IMR-90 (cell line): ENCODE measurements around the gene TFPI. TPM values are rescaled to one million over a fixed set of nuclear protein-coding genes. Genes with fewer than 3 reads are reported as not detected.

ENCODE experiments used
- ATAC-seq: fragments of 200-7000 bp; cut with Tn5 transposase; 2 replicates; pipeline ENCODE4 v1.9.1; 2020; ENCODE audit warnings: low read depth, mild to moderate bottlenecking, moderate library complexity
- BruUV-seq: library from RNA; stranded (reverse); fragments of 400-500 nt; replicated peaks from 2 replicates; lab custom pipeline; 2021; lab: Mats Ljungman, UMichigan
- CTCF ChIA-PET: fragments of 300-600 bp; formaldehyde crosslinking; extraction: SDS; loops from one replicate; lab custom pipeline; 2021; ENCODE audit warnings: antibody characterized with exemption; lab: Yijun Ruan, JAX
- POLR2A ChIA-PET: fragments of 300-600 bp; sonication (Branson Sonifier 250); formaldehyde crosslinking; loops from one replicate; lab custom pipeline; 2022; ENCODE audit warnings: antibody characterized with exemption; ENCODE audit not compliant: unreplicated experiment; lab: Charles Lee
- DNase-seq: peaks from one replicate; pipeline ENCODE4 v3.0.0; 2013
- H2AFZ ChIP-seq: replicated peaks from 2 replicates; pipeline ENCODE3; 2013; ENCODE audit warnings: low read length, mild to moderate bottlenecking; ENCODE audit not compliant: poor library complexity
- H2AK5ac ChIP-seq: 2 replicates; pipeline ENCODE4 v1.6.1; 2013; ENCODE audit warnings: low read depth, low read length, inconsistent platforms
- H2AK9ac ChIP-seq: replicated peaks from 2 replicates; pipeline ENCODE3; 2013; ENCODE audit warnings: mild to moderate bottlenecking, low read depth, low read length, moderate library complexity; ENCODE audit not compliant: poor library complexity
- H2BK120ac ChIP-seq: 2 replicates; pipeline ENCODE4 v1.6.1; 2013; ENCODE audit warnings: low read depth, low read length, inconsistent platforms
- H2BK15ac ChIP-seq: 3 replicates; pipeline ENCODE4 v1.6.1; 2013; ENCODE audit warnings: low read depth, low read length, inconsistent platforms
- H2BK20ac ChIP-seq: 2 replicates; pipeline ENCODE4 v1.6.1; 2013; ENCODE audit warnings: low read depth, mild to moderate bottlenecking, inconsistent platforms, low read length, moderate library complexity
- H2BK5ac ChIP-seq: 2 replicates; pipeline ENCODE4 v1.6.1; 2013; ENCODE audit warnings: mild to moderate bottlenecking, low read depth, low read length, inconsistent platforms; ENCODE audit not compliant: poor library complexity, severe bottlenecking
- H3K14ac ChIP-seq: replicated peaks from 2 replicates; pipeline ENCODE4 v1.6.1; 2013; ENCODE audit warnings: low read depth, low read length, inconsistent platforms
- H3K18ac ChIP-seq: 2 replicates; pipeline ENCODE4 v1.6.1; 2013; ENCODE audit warnings: low read depth, low read length, control low read depth
- H3K23ac ChIP-seq: 2 replicates; pipeline ENCODE4 v1.6.1; 2013; ENCODE audit warnings: low read depth, low read length, inconsistent platforms
- H3K27ac ChIP-seq: 2 replicates; pipeline ENCODE4 v1.5.1; 2013; ENCODE audit warnings: mild to moderate bottlenecking, control low read depth, low read length; ENCODE audit not compliant: insufficient read depth
- H3K27me3 ChIP-seq: 2 replicates; pipeline ENCODE4 v1.6.1; 2013; ENCODE audit warnings: low read length; ENCODE audit not compliant: control insufficient read depth, insufficient read depth
- H3K36me3 ChIP-seq: 2 replicates; pipeline ENCODE4 v1.6.1; 2013; ENCODE audit warnings: low read length, mixed read lengths; ENCODE audit not compliant: control insufficient read depth, insufficient read depth
- H3K4ac ChIP-seq: 2 replicates; pipeline ENCODE4 v1.6.1; 2013; ENCODE audit warnings: low read depth, low read length, inconsistent platforms
- H3K4me1 ChIP-seq: 2 replicates; pipeline ENCODE4 v1.6.1; 2013; ENCODE audit warnings: low read length, mixed read lengths; ENCODE audit not compliant: control insufficient read depth, insufficient read depth
- H3K4me2 ChIP-seq: 2 replicates; pipeline ENCODE4 v1.6.1; 2013; ENCODE audit warnings: low read depth, mild to moderate bottlenecking, control low read depth, low read length, moderate library complexity
- H3K4me3 ChIP-seq: 2 replicates; pipeline ENCODE4 v1.5.1; 2013; ENCODE audit warnings: low read depth, mild to moderate bottlenecking, control low read depth, low read length, moderate library complexity; ENCODE audit not compliant: insufficient read depth
- H3K56ac ChIP-seq: 2 replicates; pipeline ENCODE4 v1.6.1; 2013; ENCODE audit warnings: low read length, inconsistent platforms; ENCODE audit not compliant: insufficient read depth; ENCODE audit errors: extremely low read depth
- H3K79me1 ChIP-seq, 2 experiments: 2 replicates each; pipeline ENCODE4 v1.6.1; 2013; ENCODE audit warnings: low read length in 2 of 2, inconsistent platforms in 1 of 2, low read depth in 1 of 2
- H3K9ac ChIP-seq: 2 replicates; pipeline ENCODE4 v1.6.1; 2013; ENCODE audit warnings: low read depth, low read length, control low read depth
- H3K9me1 ChIP-seq: 2 replicates; pipeline ENCODE4 v1.6.1; 2013; ENCODE audit warnings: low read length, inconsistent platforms; ENCODE audit not compliant: insufficient read depth
- H3K9me3 ChIP-seq: 2 replicates; pipeline ENCODE4 v1.6.1; 2013; ENCODE audit warnings: low read length; ENCODE audit not compliant: control insufficient read depth, insufficient read depth
- H4K20me1 ChIP-seq: 2 replicates; pipeline ENCODE4 v1.6.1; 2013; ENCODE audit warnings: low read length, inconsistent platforms; ENCODE audit not compliant: insufficient read depth
- H4K5ac ChIP-seq: 2 replicates; pipeline ENCODE4 v1.6.1; 2013; ENCODE audit warnings: mild to moderate bottlenecking, low read depth, low read length, control low read depth
- H4K8ac ChIP-seq, 2 experiments: 2 replicates each; pipeline ENCODE4 v1.6.1; 2013; ENCODE audit warnings: low read depth in 2 of 2, low read length in 2 of 2, control low read depth in 1 of 2, inconsistent platforms in 1 of 2
- H4K91ac ChIP-seq: 2 replicates; pipeline ENCODE4 v1.6.1; 2013; ENCODE audit warnings: low read depth, low read length, inconsistent platforms; ENCODE audit not compliant: insufficient read depth
- BHLHE40 ChIP-seq: fragments of 150-350 bp; IDR thresholded peaks from 2 replicates; pipeline ENCODE4 v1.6.1; 2016; ENCODE audit warnings: mild to moderate bottlenecking, low read depth, low read length
- CEBPB ChIP-seq: IDR thresholded peaks from 2 replicates; pipeline ENCODE4 v1.6.1; 2012; ENCODE audit warnings: low read depth, low read length, improper control_type of control experiment
- CHD1 ChIP-seq: IDR thresholded peaks from 2 replicates; pipeline ENCODE4 v1.6.1; 2012; ENCODE audit warnings: low read depth, low read length, improper control_type of control experiment
- FOS ChIP-seq: fragments of 150-350 bp; IDR thresholded peaks from 2 replicates; pipeline ENCODE4 v1.6.1; 2016; ENCODE audit warnings: low read depth, low read length
- MAFK ChIP-seq: IDR thresholded peaks from 2 replicates; pipeline ENCODE4 v1.6.1; 2012; ENCODE audit warnings: low read depth, low read length, improper control_type of control experiment
- MAZ ChIP-seq: IDR thresholded peaks from 2 replicates; pipeline ENCODE4 v1.6.1; 2012; ENCODE audit warnings: low read depth, mild to moderate bottlenecking, low read length, improper control_type of control experiment, moderate library complexity, borderline replicate concordance
- MXI1 ChIP-seq: IDR thresholded peaks from 2 replicates; pipeline ENCODE4 v1.6.1; 2012; ENCODE audit warnings: low read depth, mild to moderate bottlenecking, low read length, moderate library complexity, borderline replicate concordance
- NFE2L2 ChIP-seq: fragments of 150-350 bp; IDR thresholded peaks from 2 replicates; pipeline ENCODE4 v1.6.1; 2016; ENCODE audit warnings: low read depth, mild to moderate bottlenecking, low read length
- POLR2A ChIP-seq: IDR thresholded peaks from 2 replicates; pipeline ENCODE4 v1.6.1; 2012; ENCODE audit warnings: mild to moderate bottlenecking, low read depth, low read length
- RAD21 ChIP-seq: IDR thresholded peaks from 2 replicates; pipeline ENCODE4 v1.6.1; 2012; ENCODE audit warnings: low read length, improper control_type of control experiment
- RCOR1 ChIP-seq: IDR thresholded peaks from 2 replicates; pipeline ENCODE4 v1.6.1; 2012; ENCODE audit warnings: mild to moderate bottlenecking, low read length, improper control_type of control experiment; ENCODE audit not compliant: insufficient replicate concordance
- RFX5 ChIP-seq: IDR thresholded peaks from 2 replicates; pipeline ENCODE4 v1.8.0; 2012; ENCODE audit warnings: low read depth, mild to moderate bottlenecking, low read length, moderate library complexity
- SMC3 ChIP-seq: fragments of 150-350 bp; IDR thresholded peaks from 2 replicates; pipeline ENCODE4 v1.6.1; 2016; ENCODE audit warnings: low read depth, mild to moderate bottlenecking, antibody characterized with exemption, low read length, moderate library complexity
- USF2 ChIP-seq: fragments of 150-350 bp; IDR thresholded peaks from 2 replicates; pipeline ENCODE4 v1.6.1; 2017; ENCODE audit warnings: mild to moderate bottlenecking, antibody characterized with exemption, low read length, low read depth
- dilution Hi-C: fragments of 300-500 bp; cut with HindIII; formaldehyde crosslinking; loops from one replicate; pipeline ENCODE4 v1.14.3; 2018; ENCODE audit warnings: low sequenced_read_pairs; ENCODE audit not compliant: unreplicated experiment
- in situ Hi-C: fragments of 300-500 bp; cut with MboI; formaldehyde crosslinking; loops from 3 replicates; pipeline ENCODE4 v1.14.3; 2019; ENCODE audit warnings: low sequenced_read_pairs, inconsistent platforms, mixed read lengths
- intact Hi-C: fragments of 100-400 bp; cut with micrococcal nuclease; formaldehyde crosslinking; loops from 2 replicates; pipeline ENCODE4 v1.10.0; 2022
- polyA plus RNA-seq, 3 experiments: library from polyadenylated mRNA; depleted of rRNA; stranded (reverse); fragments of >200 nt; gene quantifications; 2 replicates each; pipeline ENCODE4 v1.2.3, GENCODE V29; 2012; ENCODE audit warnings: low replicate concordance in 1 of 3
- total RNA-seq: library from RNA; depleted of rRNA; stranded (reverse); fragments of >200 nt; gene quantifications from 2 replicates; pipeline ENCODE4 v1.2.3, GENCODE V29; 2012
- TF ChIP-seq, protein P1 (sequence below): conservative IDR thresholded peaks from 2 replicates; pipeline ENCODE4 v1.5.1; 2012; ENCODE audit warnings: mild to moderate bottlenecking, low read depth, low read length, improper control_type of control experiment
- TF ChIP-seq, protein P2 (sequence below): fragments of 150-350 bp; IDR thresholded peaks from 2 replicates; pipeline ENCODE4 v1.6.1; 2016; ENCODE audit warnings: low read depth, mild to moderate bottlenecking, low read length, moderate library complexity, borderline replicate concordance

TFPI gene
- total and polyA plus RNA-seq, 2 of the 4 experiments (the other 2 are of a cell fraction) = 33.9 to 83.0 TPM

DNA sequence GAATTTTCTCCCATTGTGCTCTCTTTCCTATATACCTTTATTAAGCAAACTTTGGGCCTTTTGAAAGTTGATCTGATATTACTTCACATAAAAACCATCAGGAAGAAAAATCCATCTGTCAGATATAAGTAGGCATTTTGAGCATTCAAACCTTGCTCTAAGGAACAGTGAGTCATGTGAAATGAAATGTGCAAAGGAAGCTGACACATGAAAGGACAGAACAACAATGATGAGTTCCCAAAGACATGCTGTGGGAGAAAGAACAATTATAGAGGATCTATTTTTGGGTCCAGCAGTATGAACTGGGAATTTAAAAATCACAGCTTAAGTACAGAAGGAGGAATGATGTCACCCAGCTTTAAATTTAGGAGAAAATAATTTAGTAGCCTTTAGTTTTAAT, 124.2 kb downstream of the TFPI start:
- Histone ChIP-seq H4K5ac (no peak overlapping the region), H2BK5ac (no peak overlapping the region), H3K79me1 (no peaks in the 10 kb centered on the region), H2BK15ac (no peak overlapping the region), H3K18ac (no peak overlapping the region), H2BK20ac (no peak overlapping the region), H3K27me3 (no peaks in the 10 kb centered on the region), H3K14ac (no peak overlapping the region), H3K4ac (no peak overlapping the region), H3K9me1 (0 out of 2 replicates have a peak, but pooled peaks cover under 1% of the 10 kb centered on the region), H3K4me1 (peaks cover under 1% of the 10 kb centered on the region; the same call in 1 of the 2 replicates), H2BK120ac (no peak overlapping the region), H3K9ac (no peak overlapping the region), H2AFZ (no peak overlapping the region), H2AK5ac (no peak overlapping the region), H2AK9ac (no peak overlapping the region), H3K4me2 (no peak overlapping the region), H3K36me3 (no peaks in the 10 kb centered on the region), H4K8ac (no peak overlapping the region), H4K20me1 (no peaks in the 10 kb centered on the region), H3K56ac (no peak overlapping the region), H3K9me3 (no peaks in the 10 kb centered on the region), H3K27ac (no peak overlapping the region), H3K23ac (no peak overlapping the region), H3K4me3 (no peak overlapping the region), H4K91ac (no peak overlapping the region)
- in situ Hi-C loops (loop anchor here (25.0 kb wide), 1 partner anchor 293 kb away; no protein-coding TSS in a partner anchor), intact Hi-C loops (no loop called here), dilution Hi-C loops (no loop called here)
- TF ChIP-seq NFE2L2 (no peak), BHLHE40 (no peak), CHD1 (no peak), RAD21 (no peak), MXI1 (no peak), CEBPB (no peak), POLR2A (no peak), MAZ (no peak), MAFK (no peak), USF2 (no peak), RFX5 (no peak), FOS (no peak), SMC3 (no peak), RCOR1 (no peak)
- TF ChIP-seq, protein P1, sequence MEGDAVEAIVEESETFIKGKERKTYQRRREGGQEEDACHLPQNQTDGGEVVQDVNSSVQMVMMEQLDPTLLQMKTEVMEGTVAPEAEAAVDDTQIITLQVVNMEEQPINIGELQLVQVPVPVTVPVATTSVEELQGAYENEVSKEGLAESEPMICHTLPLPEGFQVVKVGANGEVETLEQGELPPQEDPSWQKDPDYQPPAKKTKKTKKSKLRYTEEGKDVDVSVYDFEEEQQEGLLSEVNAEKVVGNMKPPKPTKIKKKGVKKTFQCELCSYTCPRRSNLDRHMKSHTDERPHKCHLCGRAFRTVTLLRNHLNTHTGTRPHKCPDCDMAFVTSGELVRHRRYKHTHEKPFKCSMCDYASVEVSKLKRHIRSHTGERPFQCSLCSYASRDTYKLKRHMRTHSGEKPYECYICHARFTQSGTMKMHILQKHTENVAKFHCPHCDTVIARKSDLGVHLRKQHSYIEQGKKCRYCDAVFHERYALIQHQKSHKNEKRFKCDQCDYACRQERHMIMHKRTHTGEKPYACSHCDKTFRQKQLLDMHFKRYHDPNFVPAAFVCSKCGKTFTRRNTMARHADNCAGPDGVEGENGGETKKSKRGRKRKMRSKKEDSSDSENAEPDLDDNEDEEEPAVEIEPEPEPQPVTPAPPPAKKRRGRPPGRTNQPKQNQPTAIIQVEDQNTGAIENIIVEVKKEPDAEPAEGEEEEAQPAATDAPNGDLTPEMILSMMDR = no peak
- TF ChIP-seq, protein P2, sequence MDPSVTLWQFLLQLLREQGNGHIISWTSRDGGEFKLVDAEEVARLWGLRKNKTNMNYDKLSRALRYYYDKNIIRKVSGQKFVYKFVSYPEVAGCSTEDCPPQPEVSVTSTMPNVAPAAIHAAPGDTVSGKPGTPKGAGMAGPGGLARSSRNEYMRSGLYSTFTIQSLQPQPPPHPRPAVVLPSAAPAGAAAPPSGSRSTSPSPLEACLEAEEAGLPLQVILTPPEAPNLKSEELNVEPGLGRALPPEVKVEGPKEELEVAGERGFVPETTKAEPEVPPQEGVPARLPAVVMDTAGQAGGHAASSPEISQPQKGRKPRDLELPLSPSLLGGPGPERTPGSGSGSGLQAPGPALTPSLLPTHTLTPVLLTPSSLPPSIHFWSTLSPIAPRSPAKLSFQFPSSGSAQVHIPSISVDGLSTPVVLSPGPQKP = no peak
- POLR2A ChIA-PET = no interaction called here
- ATAC-seq (peak; percentile 54), DNase-seq (peak; percentile 75)
- BruUV-seq = no TSS peak
- CTCF ChIA-PET = no interaction called here
